Glutamatergic neuron (in vitro differentiated cells): ENCODE results near the gene COL4A3. TPM values are rescaled to one million over a fixed set of nuclear protein-coding genes. Genes with fewer than 3 reads are reported as not detected.

Source experiments
- DNase-seq: peaks from one replicate; pipeline ENCODE4 v3.0.0; 2022
- H3K27ac Mint-ChIP-seq: one replicate; pipeline ENCODE4 v1.8.0; 2020; ENCODE audit warnings: mild to moderate bottlenecking, mixed read lengths, inconsistent platforms; ENCODE audit not compliant: unreplicated experiment
- H3K27me3 Mint-ChIP-seq: one replicate; pipeline ENCODE4 v1.8.0; 2020; ENCODE audit warnings: mild to moderate bottlenecking, moderate library complexity, mixed read lengths, inconsistent platforms; ENCODE audit not compliant: unreplicated experiment
- H3K36me3 Mint-ChIP-seq: one replicate; pipeline ENCODE4 v1.8.0; 2020; ENCODE audit warnings: mild to moderate bottlenecking, mixed read lengths, inconsistent platforms; ENCODE audit not compliant: unreplicated experiment
- H3K4me1 Mint-ChIP-seq: one replicate; pipeline ENCODE4 v1.8.0; 2020; ENCODE audit warnings: mild to moderate bottlenecking, low read depth, mixed read lengths, inconsistent platforms; ENCODE audit not compliant: unreplicated experiment
- H3K4me3 Mint-ChIP-seq: one replicate; pipeline ENCODE4 v1.8.0; 2020; ENCODE audit warnings: mild to moderate bottlenecking, mixed read lengths, inconsistent platforms; ENCODE audit not compliant: unreplicated experiment
- H3K9me3 Mint-ChIP-seq: one replicate; pipeline ENCODE4 v1.8.0; 2020; ENCODE audit warnings: mild to moderate bottlenecking, moderate library complexity, mixed read lengths, inconsistent platforms; ENCODE audit not compliant: unreplicated experiment
- total RNA-seq: library from RNA; stranded (reverse); fragmentation: NEBNext Ultra II Directional; extraction: Animal tissue kit (Norgen Biotek cat#: 25700); gene quantifications from one replicate; pipeline ENCODE4 v1.2.1, GENCODE V29; 2021; ENCODE audit not compliant: unreplicated experiment
- TF ChIP-seq, protein P1 (sequence below): fragments of 200-600 bp; sonication (generic); IDR thresholded peaks from one replicate; pipeline ENCODE4 v1.5.0; 2021; ENCODE audit not compliant: partially characterized antibody, unreplicated experiment

COL4A3 gene
- total RNA-seq, 1 donor from 2014 or later, result not detected

DNA sequence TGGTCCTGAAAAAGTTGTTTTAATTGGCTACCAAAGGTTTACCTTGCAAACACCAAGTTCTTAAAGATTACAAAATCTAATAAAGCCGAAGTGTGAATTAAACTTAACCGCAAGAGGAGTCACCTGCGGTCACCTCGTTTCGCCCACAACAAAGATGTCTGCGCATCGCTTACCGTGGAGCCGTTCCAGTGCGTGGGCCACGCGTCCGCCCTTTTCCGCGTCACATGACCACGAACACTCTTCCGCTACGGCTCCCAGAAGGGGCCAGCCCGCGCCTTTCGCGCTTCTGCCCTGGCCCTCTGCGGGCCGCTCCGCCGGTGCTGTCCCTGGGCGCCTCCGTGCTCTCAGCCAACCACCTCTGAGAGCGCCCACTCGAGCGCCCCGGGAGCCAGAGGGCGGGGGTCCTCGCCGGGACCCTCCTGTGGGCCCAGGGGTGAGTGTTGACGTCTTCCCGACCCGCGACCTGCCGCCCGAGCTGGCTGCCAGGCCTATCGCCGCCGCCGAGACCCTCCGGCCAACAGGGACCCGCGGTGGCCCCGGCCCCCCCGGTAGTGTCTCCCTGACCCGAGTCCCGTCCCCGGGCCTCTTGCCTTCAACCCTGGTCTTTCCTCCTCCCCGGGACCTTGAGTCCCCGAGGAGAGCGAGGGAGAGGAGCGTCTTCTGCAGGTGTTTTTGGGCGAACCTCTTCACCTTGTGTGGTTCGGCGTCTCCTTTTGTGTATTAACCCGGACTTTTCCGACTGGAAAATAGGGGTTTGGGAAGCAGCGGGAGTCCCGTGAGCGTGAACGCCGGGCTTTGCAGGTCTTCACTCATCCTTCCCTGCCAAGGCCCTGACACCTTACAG lies 160.8 kb downstream of the COL4A3 start, which contains the start of gene MFF:
Gene MFF, plus strand, starts transcription at position 257 of the 844 bp plus-strand sequence. CDS start 5,415 bp downstream, outside the sequence.
- TF ChIP-seq, protein P1, sequence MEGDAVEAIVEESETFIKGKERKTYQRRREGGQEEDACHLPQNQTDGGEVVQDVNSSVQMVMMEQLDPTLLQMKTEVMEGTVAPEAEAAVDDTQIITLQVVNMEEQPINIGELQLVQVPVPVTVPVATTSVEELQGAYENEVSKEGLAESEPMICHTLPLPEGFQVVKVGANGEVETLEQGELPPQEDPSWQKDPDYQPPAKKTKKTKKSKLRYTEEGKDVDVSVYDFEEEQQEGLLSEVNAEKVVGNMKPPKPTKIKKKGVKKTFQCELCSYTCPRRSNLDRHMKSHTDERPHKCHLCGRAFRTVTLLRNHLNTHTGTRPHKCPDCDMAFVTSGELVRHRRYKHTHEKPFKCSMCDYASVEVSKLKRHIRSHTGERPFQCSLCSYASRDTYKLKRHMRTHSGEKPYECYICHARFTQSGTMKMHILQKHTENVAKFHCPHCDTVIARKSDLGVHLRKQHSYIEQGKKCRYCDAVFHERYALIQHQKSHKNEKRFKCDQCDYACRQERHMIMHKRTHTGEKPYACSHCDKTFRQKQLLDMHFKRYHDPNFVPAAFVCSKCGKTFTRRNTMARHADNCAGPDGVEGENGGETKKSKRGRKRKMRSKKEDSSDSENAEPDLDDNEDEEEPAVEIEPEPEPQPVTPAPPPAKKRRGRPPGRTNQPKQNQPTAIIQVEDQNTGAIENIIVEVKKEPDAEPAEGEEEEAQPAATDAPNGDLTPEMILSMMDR, result no peak
- H3K4me3 Mint-ChIP-seq, result peak within 1 kb of the TSS; percentile 94
- H3K27ac Mint-ChIP-seq, result peak within 1 kb of the TSS; percentile 95
- no peaks in the 10 kb centered on the region for H3K36me3 Mint-ChIP-seq
- H3K27me3 Mint-ChIP-seq, result no peaks in the 10 kb centered on the region
- no peaks in the 10 kb centered on the region for H3K9me3 Mint-ChIP-seq
- peaks cover 11% of the 10 kb centered on the region for H3K4me1 Mint-ChIP-seq
- peak; percentile 92 for DNase-seq

DNA sequence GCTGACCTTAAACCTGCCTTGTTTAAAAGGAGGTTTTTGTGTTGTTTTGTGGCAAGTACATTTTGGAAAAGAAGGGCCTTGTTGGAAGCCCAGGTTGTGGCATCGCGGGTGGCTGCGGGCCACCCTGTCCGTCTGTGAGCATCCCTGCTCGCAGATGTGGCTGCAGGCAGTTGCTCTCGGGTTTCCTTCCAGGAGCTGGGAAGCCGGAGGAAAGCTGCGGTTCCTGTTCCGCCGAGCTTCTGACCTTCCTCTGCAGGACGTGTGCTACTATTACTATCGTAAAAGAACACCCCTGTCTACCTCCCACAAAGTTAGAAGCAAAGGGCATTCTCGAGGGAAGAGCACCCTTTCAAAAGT lies 161.4 kb downstream of the COL4A3 start:
- H3K27me3 Mint-ChIP-seq, result no peaks in the 10 kb centered on the region
- peak overlapping the region; percentile 95 for H3K27ac Mint-ChIP-seq
- TF ChIP-seq, protein P1, result no peak
- H3K9me3 Mint-ChIP-seq, result no peaks in the 10 kb centered on the region
- H3K4me1 Mint-ChIP-seq, result peaks cover 11% of the 10 kb centered on the region
- peak; percentile 64 for DNase-seq
- H3K36me3 Mint-ChIP-seq, result no peaks in the 10 kb centered on the region
- H3K4me3 Mint-ChIP-seq, result peak overlapping the region; percentile 91

DNA sequence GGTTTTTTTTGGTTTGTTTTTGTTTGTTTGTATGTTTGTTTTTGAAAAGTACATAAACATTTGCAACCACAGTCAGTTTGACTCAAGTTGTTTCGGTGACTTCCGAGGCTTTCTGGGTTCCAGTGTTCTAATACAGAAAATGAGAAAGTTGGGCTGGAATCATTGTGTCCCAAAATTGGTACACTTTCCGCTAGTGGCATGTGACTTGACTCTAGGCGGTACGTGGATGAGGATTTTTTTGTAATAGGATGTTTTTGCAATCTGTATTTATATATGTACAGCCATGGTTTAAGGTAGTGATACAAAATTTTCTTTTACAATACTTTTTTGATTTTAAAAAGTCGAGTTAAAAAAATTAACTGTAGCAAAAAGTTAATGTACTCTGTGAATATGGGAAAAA lies 162.4 kb downstream of the COL4A3 start:
- Mint-ChIP-seq H3K9me3 (no peaks in the 10 kb centered on the region), H3K4me3 (peak overlapping the region; percentile 91), H3K27me3 (no peaks in the 10 kb centered on the region), H3K36me3 (no peaks in the 10 kb centered on the region), H3K4me1 (peaks cover 11% of the 10 kb centered on the region), H3K27ac (no peak overlapping the region)
- TF ChIP-seq, protein P1, result no peak
- no peak for DNase-seq

DNA sequence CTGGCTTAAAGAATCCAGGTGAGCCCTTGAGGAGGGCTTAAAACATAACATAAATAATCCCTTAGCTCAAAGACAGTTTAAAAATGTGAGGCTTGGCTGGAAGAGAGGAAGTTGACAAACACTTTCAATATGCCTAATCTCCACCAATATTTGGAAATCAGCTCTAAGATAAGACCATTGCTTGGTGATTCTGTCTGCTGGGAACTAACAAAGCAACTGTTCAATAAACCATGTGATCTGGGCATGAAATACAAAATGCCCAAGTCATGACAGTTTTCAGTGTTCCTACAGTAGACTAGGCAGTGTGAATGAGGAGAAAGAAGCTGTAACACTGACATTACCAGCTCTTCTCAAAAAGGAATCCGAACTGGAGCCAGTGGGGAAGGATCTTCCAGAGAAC lies 171.3 kb downstream of the COL4A3 start:
- Mint-ChIP-seq H3K4me3 (no peak overlapping the region), H3K27me3 (no peaks in the 10 kb centered on the region), H3K4me1 (peaks cover 6% of the 10 kb centered on the region), H3K9me3 (peaks cover 2% of the 10 kb centered on the region), H3K27ac (no peak overlapping the region), H3K36me3 (no peaks in the 10 kb centered on the region)
- no peak for DNase-seq
- TF ChIP-seq, protein P1, result no peak

DNA sequence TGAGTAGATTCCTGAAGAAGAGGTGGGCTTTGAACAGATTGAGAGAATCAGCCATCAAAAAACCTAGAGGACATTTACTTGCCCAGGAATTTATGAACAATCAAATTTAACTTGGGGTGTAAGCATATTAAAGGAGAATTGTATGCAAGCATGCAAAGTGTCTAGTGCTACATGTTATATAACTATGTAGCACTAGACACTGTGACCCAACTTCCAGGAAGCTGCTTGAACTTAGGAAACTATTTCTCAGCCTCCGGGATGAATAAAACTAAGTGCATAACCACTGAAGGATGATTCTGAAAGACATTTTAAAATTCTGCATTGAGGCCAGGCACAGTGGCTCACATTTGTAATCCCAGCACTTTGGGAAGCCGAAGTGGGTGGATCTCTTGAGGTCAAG lies 173.0 kb downstream of the COL4A3 start:
- H3K4me3 Mint-ChIP-seq, result no peak overlapping the region
- H3K27ac Mint-ChIP-seq, result no peak overlapping the region
- no peaks in the 10 kb centered on the region for H3K36me3 Mint-ChIP-seq
- H3K9me3 Mint-ChIP-seq, result peaks cover 2% of the 10 kb centered on the region
- peaks cover 6% of the 10 kb centered on the region for H3K4me1 Mint-ChIP-seq
- DNase-seq, result no peak
- H3K27me3 Mint-ChIP-seq, result no peaks in the 10 kb centered on the region
- TF ChIP-seq, protein P1, result no peak
